ENCODE data around the gene INTS11.

Gene INTS11

DNA sequence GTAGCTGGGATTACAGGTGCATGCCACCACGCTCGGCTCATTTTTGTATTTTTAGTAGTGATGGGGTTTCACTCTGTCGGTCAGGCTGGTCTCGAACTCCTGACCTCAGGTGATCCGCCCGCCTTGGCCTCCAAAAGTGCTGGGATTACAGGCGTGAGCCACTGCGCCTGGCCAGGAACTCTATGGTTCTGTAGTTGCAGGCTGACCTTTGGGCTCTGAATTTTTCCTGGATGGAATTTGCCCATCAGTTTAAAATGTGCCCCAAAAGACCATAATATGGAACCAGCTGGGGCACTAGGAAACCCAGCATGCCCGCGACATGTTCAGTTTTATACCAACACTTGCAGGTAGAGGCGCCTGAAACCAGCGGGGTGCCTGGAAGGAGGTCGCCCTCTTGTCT, 45.8 kb downstream of the INTS11 start (continued):
- TF ChIP-seq, protein P1, sequence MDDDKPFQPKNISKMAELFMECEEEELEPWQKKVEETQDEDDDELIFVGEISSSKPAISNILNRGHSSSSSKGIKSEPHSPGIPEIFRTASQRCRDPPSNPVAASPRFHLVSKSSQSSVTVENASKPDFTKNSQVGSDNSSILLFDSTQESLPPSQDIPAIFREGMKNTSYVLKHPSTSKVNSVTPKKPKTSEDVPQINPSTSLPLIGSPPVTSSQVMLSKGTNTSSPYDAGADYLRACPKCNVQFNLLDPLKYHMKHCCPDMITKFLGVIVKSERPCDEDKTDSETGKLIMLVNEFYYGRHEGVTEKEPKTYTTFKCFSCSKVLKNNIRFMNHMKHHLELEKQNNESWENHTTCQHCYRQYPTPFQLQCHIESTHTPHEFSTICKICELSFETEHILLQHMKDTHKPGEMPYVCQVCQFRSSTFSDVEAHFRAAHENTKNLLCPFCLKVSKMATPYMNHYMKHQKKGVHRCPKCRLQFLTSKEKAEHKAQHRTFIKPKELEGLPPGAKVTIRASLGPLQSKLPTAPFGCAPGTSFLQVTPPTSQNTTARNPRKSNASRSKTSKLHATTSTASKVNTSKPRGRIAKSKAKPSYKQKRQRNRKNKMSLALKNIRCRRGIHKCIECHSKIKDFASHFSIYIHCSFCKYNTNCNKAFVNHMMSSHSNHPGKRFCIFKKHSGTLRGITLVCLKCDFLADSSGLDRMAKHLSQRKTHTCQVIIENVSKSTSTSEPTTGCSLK (tag by site-specific recombination; IDR thresholded peaks at IDR 0.05): no peak
- no peak for TF ChIP-seq HOXD13 (CRISPR knock-in tag; IDR thresholded peaks at IDR 0.05; ENCODE audit: borderline replicate concordance)
- TF ChIP-seq ZNF266 (tag by site-specific recombination; IDR thresholded peaks at IDR 0.05; ENCODE audit: low read depth): no peak
- TF ChIP-seq, protein P2, sequence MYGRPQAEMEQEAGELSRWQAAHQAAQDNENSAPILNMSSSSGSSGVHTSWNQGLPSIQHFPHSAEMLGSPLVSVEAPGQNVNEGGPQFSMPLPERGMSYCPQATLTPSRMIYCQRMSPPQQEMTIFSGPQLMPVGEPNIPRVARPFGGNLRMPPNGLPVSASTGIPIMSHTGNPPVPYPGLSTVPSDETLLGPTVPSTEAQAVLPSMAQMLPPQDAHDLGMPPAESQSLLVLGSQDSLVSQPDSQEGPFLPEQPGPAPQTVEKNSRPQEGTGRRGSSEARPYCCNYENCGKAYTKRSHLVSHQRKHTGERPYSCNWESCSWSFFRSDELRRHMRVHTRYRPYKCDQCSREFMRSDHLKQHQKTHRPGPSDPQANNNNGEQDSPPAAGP (tag by site-specific recombination; IDR thresholded peaks at IDR 0.05): no peak
- TF ChIP-seq, protein P3, sequence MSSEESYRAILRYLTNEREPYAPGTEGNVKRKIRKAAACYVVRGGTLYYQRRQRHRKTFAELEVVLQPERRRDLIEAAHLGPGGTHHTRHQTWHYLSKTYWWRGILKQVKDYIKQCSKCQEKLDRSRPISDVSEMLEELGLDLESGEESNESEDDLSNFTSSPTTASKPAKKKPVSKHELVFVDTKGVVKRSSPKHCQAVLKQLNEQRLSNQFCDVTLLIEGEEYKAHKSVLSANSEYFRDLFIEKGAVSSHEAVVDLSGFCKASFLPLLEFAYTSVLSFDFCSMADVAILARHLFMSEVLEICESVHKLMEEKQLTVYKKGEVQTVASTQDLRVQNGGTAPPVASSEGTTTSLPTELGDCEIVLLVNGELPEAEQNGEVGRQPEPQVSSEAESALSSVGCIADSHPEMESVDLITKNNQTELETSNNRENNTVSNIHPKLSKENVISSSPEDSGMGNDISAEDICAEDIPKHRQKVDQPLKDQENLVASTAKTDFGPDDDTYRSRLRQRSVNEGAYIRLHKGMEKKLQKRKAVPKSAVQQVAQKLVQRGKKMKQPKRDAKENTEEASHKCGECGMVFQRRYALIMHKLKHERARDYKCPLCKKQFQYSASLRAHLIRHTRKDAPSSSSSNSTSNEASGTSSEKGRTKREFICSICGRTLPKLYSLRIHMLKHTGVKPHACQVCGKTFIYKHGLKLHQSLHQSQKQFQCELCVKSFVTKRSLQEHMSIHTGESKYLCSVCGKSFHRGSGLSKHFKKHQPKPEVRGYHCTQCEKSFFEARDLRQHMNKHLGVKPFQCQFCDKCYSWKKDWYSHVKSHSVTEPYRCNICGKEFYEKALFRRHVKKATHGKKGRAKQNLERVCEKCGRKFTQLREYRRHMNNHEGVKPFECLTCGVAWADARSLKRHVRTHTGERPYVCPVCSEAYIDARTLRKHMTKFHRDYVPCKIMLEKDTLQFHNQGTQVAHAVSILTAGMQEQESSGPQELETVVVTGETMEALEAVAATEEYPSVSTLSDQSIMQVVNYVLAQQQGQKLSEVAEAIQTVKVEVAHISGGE (tag by site-specific recombination; conservative IDR thresholded peaks at IDR 0.05; ENCODE audit: low read depth): no peak
- TF ChIP-seq GLIS1 (tag by site-specific recombination; IDR thresholded peaks at IDR 0.05): no peak
- TF ChIP-seq ZNF426 (tag by site-specific recombination; IDR thresholded peaks at IDR 0.05): no peak

GRCh38 chr1:1275836-1276235, 48.6 kb downstream of the INTS11 start:
- H3K4me3 ChIP-seq (ENCODE audit: low read depth, low read length): no peak overlapping the region
- H3K36me3 ChIP-seq (ENCODE audit: control insufficient read depth in 2 of 2, insufficient read depth in 1 of 2, low read length in 2 of 2): peaks cover 4 to 20% of the 10 kb centered on the region in 2 experiments; a peak in 2 of 3 replicates
- no peak overlapping the region for H3K27ac ChIP-seq (ENCODE audit: extremely low read depth, low read depth, low read length)
- ChIA-PET CTCF (interaction anchor here (0.6 to 1.2 kb wide), 2 partner anchors 7 to 15 kb away, joined by 3 to 4 read pairs; no protein-coding TSS in a partner anchor), POLR2A (interaction anchor here (1.1 kb wide), 1 partner anchor 29 kb away, joined by 3 read pairs; no protein-coding TSS in a partner anchor)
- H3K4me1 ChIP-seq (ENCODE audit: control insufficient read depth, insufficient read depth, low read length): 0 out of 2 replicates have a peak, but pooled peaks cover 4% of the 10 kb centered on the region
- TF ChIP-seq ZIC2 (tag by site-specific recombination; IDR thresholded peaks at IDR 0.05) (no peak), KLF9 (tag by site-specific recombination; IDR thresholded peaks at IDR 0.05; ENCODE audit: low read depth) (no peak), BCL11A (tag by site-specific recombination; IDR thresholded peaks at IDR 0.05; ENCODE audit: low read depth) (no peak), ZNF239 (tag by site-specific recombination; IDR thresholded peaks at IDR 0.05) (no peak)
- no peaks in the 10 kb centered on the region for H3K9me3 ChIP-seq (ENCODE audit: control insufficient read depth, insufficient read depth, low read depth, low read length)

GRCh38 chr1:1274931-1275431, 49.5 kb downstream of the INTS11 start:
- ChIA-PET POLR2A (no interaction called here), CTCF (interaction anchor here (0.6 to 0.8 kb wide), 2 partner anchors 8 to 11 kb away, joined by 3 read pairs; no protein-coding TSS in a partner anchor)
- H3K4me1 ChIP-seq (ENCODE audit: control insufficient read depth, insufficient read depth, low read length): 0 out of 2 replicates have a peak, but pooled peaks cover 4% of the 10 kb centered on the region
- TF ChIP-seq KLF9 (tag by site-specific recombination; IDR thresholded peaks at IDR 0.05; ENCODE audit: low read depth) (no peak), ZBTB44 (tag by site-specific recombination; IDR thresholded peaks at IDR 0.05) (no peak), ZNF302 (tag by site-specific recombination; IDR thresholded peaks at IDR 0.05; ENCODE audit: low read depth) (no peak)
- TF ChIP-seq, protein P4, sequence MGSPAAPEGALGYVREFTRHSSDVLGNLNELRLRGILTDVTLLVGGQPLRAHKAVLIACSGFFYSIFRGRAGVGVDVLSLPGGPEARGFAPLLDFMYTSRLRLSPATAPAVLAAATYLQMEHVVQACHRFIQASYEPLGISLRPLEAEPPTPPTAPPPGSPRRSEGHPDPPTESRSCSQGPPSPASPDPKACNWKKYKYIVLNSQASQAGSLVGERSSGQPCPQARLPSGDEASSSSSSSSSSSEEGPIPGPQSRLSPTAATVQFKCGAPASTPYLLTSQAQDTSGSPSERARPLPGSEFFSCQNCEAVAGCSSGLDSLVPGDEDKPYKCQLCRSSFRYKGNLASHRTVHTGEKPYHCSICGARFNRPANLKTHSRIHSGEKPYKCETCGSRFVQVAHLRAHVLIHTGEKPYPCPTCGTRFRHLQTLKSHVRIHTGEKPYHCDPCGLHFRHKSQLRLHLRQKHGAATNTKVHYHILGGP (tag by site-specific recombination; IDR thresholded peaks at IDR 0.05): no peak
- peaks cover 4 to 28% of the 10 kb centered on the region in 2 experiments; a peak in 2 of 3 replicates for H3K36me3 ChIP-seq (ENCODE audit: control insufficient read depth in 2 of 2, insufficient read depth in 1 of 2, low read length in 2 of 2)
- H3K4me3 ChIP-seq (ENCODE audit: low read depth, low read length): no peak overlapping the region
- no peak overlapping the region for H3K27ac ChIP-seq (ENCODE audit: extremely low read depth, low read depth, low read length)
- H3K9me3 ChIP-seq (ENCODE audit: control insufficient read depth, insufficient read depth, low read depth, low read length): no peaks in the 10 kb centered on the region

Data from HEK293 (cell line).